HepG2 (cell line): ENCODE data around the gene ZCCHC3. TPM values are rescaled to one million over a fixed set of nuclear protein-coding genes. Genes with fewer than 3 reads are reported as not detected.

Experiments
- CTCF ChIP-seq: sonication (generic); formaldehyde crosslinking; IDR thresholded peaks from 2 replicates; pipeline ENCODE4 v1.5.0; 2020; ENCODE audit warnings: mild to moderate bottlenecking, missing genetic modification reagents, moderate library complexity
- DPF2 ChIP-seq: sonication (generic); formaldehyde crosslinking; IDR thresholded peaks from 2 replicates; pipeline ENCODE4 v1.4.0; 2020; ENCODE audit warnings: mild to moderate bottlenecking, low read depth, missing genetic modification reagents, borderline replicate concordance
- KLF6 ChIP-seq: IDR thresholded peaks from 2 replicates; pipeline ENCODE4 v1.8.0; 2016; ENCODE audit warnings: missing biosample characterization, missing genetic modification reagents
- RAD51 ChIP-seq: fragments of 450-650 bp; IDR thresholded peaks from 2 replicates; pipeline ENCODE4 v1.6.1; 2016; ENCODE audit warnings: borderline replicate concordance
- RBM39 ChIP-seq: fragments of 200-400 bp; formaldehyde crosslinking; IDR thresholded peaks from one replicate; pipeline ENCODE4 v1.6.1; 2018; ENCODE audit warnings: antibody characterized with exemption, mild to moderate bottlenecking, low read depth, low read length; ENCODE audit not compliant: poor library complexity, severe bottlenecking
- SETDB1 ChIP-seq: sonication (generic); formaldehyde crosslinking; IDR thresholded peaks from 2 replicates; pipeline ENCODE4 v1.5.1; 2020; ENCODE audit warnings: missing genetic modification reagents, mild to moderate bottlenecking, borderline replicate concordance
- SMAD9 ChIP-seq: sonication (generic); formaldehyde crosslinking; IDR thresholded peaks from 2 replicates; pipeline ENCODE4 v1.5.1; 2020; ENCODE audit warnings: mild to moderate bottlenecking, missing genetic modification reagents
- SP2 ChIP-seq: sonication (generic); formaldehyde crosslinking; IDR thresholded peaks from 2 replicates; pipeline ENCODE4 v1.5.1; 2020; ENCODE audit warnings: mild to moderate bottlenecking, missing genetic modification reagents
- TOE1 ChIP-seq: sonication (generic); formaldehyde crosslinking; IDR thresholded peaks from 2 replicates; pipeline ENCODE4 v1.4.0; 2020; ENCODE audit warnings: mild to moderate bottlenecking, missing genetic modification reagents
- ZC3H4 ChIP-seq: sonication (generic); formaldehyde crosslinking; IDR thresholded peaks from 2 replicates; pipeline ENCODE4 v1.4.0; 2020; ENCODE audit warnings: missing genetic modification reagents, borderline replicate concordance
- ZHX2 ChIP-seq, 2 experiments: sonication (generic) in 1 of 2; formaldehyde crosslinking in 1 of 2; IDR thresholded peaks; 2 replicates each; pipeline versions ENCODE4 v1.6.1 to v1.9.0; 2014 to 2022; ENCODE audit warnings: antibody characterized with exemption in 1 of 2, borderline replicate concordance in 1 of 2, inconsistent platforms in 1 of 2, low read depth in 1 of 2, missing genetic modification reagents in 1 of 2
- ZMYM3 ChIP-seq: sonication (generic); formaldehyde crosslinking; IDR thresholded peaks from 2 replicates; pipeline ENCODE4 v1.5.1; 2020; ENCODE audit warnings: mild to moderate bottlenecking, missing genetic modification reagents
- ZNF142 ChIP-seq: sonication (generic); formaldehyde crosslinking; IDR thresholded peaks from 2 replicates; pipeline ENCODE4 v1.4.0; 2020; ENCODE audit warnings: missing genetic modification reagents
- ZNF839 ChIP-seq: sonication (generic); formaldehyde crosslinking; IDR thresholded peaks from 2 replicates; pipeline ENCODE4 v1.4.0; 2020; ENCODE audit warnings: missing genetic modification reagents, mild to moderate bottlenecking, borderline replicate concordance
- ZSCAN12 ChIP-seq: sonication (generic); formaldehyde crosslinking; IDR thresholded peaks from 2 replicates; pipeline ENCODE4 v1.9.0; 2021; ENCODE audit warnings: mild to moderate bottlenecking, missing genetic modification reagents
- polyA plus RNA-seq, 8 experiments: library from polyadenylated mRNA; depleted of rRNA in 3 of 8; stranded (reverse) in 7 of 8; unstranded in 1 of 8; fragments of >200 nt; fragmentation: Illumina TruSeq in 4 of 8; extraction: Trizol in 4 of 8; gene quantifications; 2 replicates each; pipeline versions ENCODE4 v1.2.1 to v1.2.3, GENCODE V29; 2011 to 2016; ENCODE audit warnings: low read depth in 4 of 8, missing spikeins in 1 of 8, mixed read lengths in 1 of 8; ENCODE audit not compliant: insufficient read depth in 1 of 8
- total RNA-seq, 5 experiments: library from RNA; depleted of rRNA; stranded (reverse); fragments of >200 nt; fragmentation: Illumina TruSeq; extraction: Trizol; gene quantifications; 2 replicates each; pipeline ENCODE4 v1.2.3, GENCODE V29; 2016; ENCODE audit warnings: low read depth in 1 of 5

Gene ZCCHC3
- total and polyA plus RNA-seq, 2 of the 13 experiments (the other 11 are each of a cell fraction or from before 2014, with no cell fraction given) = 46.6 to 63.0 TPM

- TF ChIP-seq ZHX2 (IDR thresholded peaks at IDR 0.05; ENCODE audit: low read depth) = no peak
- TF ChIP-seq ZHX2 (CRISPR knock-in tag; IDR thresholded peaks at IDR 0.05; ENCODE audit: borderline replicate concordance) = no peak
- no peak for TF ChIP-seq SETDB1 (CRISPR knock-in tag)
- 0 out of 2 replicates have a peak, but pooled peaks have one; percentile 12 for TF ChIP-seq CTCF (CRISPR knock-in tag)
- TF ChIP-seq ZC3H4 (CRISPR knock-in tag) = no peak; the same call in 1 of the 2 replicates
- TF ChIP-seq ZNF142 = no peak; the same call in 1 of the 2 replicates
- peak; percentile 36; the same call in 1 of the 2 replicates for TF ChIP-seq SP2 (CRISPR knock-in tag)
- no peak for TF ChIP-seq RBM39
- peak; percentile 85; the same call in 1 of the 2 replicates for TF ChIP-seq ZSCAN12 (CRISPR knock-in tag)
- no peak for TF ChIP-seq ZNF839 (CRISPR knock-in tag)
- TF ChIP-seq SMAD9 (CRISPR knock-in tag) = 0 out of 2 replicates have a peak, but pooled peaks have one; percentile 0
- 0 out of 2 replicates have a peak, but pooled peaks have one; percentile 16 for TF ChIP-seq KLF6 (CRISPR knock-in tag)
- TF ChIP-seq ZMYM3 = no peak
- no peak for TF ChIP-seq RAD51
- TF ChIP-seq TOE1 (CRISPR knock-in tag) = no peak
- no peak for TF ChIP-seq DPF2 (CRISPR knock-in tag)
Measured at GRCh38 chr20:346640-347316, 49.4 kb downstream of the ZCCHC3 start, which contains the start of gene NRSN2 (continued).
